Suprapubic skin (tissue), 4 donors: Measurements from ENCODE around the gene DNAJC27. TPM values are rescaled to one million over a fixed set of nuclear protein-coding genes. Genes with fewer than 3 reads are reported as not detected.

ENCODE experiments used
- DNase-seq, 2 donors: peaks; one replicate each; pipeline ENCODE4 v3.0.0-alpha.2; 2019; ENCODE audit warnings: low spot score in 2 of 2
- H3K27ac ChIP-seq: fragments of 200-600 bp; sonication (generic); one replicate; pipeline ENCODE4 v1.5.1; 2019
- H3K27me3 ChIP-seq: fragments of 200-600 bp; sonication (generic); one replicate; pipeline ENCODE4 v1.5.1; 2019
- H3K36me3 ChIP-seq: fragments of 200-600 bp; sonication (generic); one replicate; pipeline ENCODE4 v1.5.1; 2019
- H3K4me1 ChIP-seq: fragments of 200-600 bp; sonication (generic); one replicate; pipeline ENCODE4 v1.5.1; 2019
- H3K4me3 ChIP-seq: fragments of 200-600 bp; sonication (generic); one replicate; pipeline ENCODE4 v1.5.1; 2019; ENCODE audit warnings: mild to moderate bottlenecking
- H3K9me3 ChIP-seq: fragments of 200-600 bp; sonication (generic); one replicate; pipeline ENCODE4 v1.5.1; 2019
- EP300 ChIP-seq: sonication (generic); formaldehyde crosslinking; IDR thresholded peaks from one replicate; pipeline ENCODE4 v1.6.1; 2017; ENCODE audit warnings: antibody characterized with exemption
- POLR2A ChIP-seq, 2 donors: fragments of 450-650 bp; IDR thresholded peaks; one replicate each; pipeline ENCODE4 v1.6.1; 2017; ENCODE audit warnings: antibody characterized with exemption in 2 of 2, mild to moderate bottlenecking in 2 of 2, moderate library complexity in 2 of 2
- POLR2AphosphoS5 ChIP-seq, 3 donors: sonication (generic); formaldehyde crosslinking; IDR thresholded peaks; one replicate each; pipeline ENCODE4 v1.6.1; 2017; ENCODE audit warnings: antibody characterized with exemption in 3 of 3
- WGBS: methylation state at CpG from one replicate; pipeline ENCODE4 v1.1.5; 2018; 5-methylcytosine and 5-hydroxymethylcytosine counted together
- total RNA-seq, 4 donors: library from RNA; depleted of rRNA; stranded (reverse); fragments of >200 nt; gene quantifications; one replicate each; pipeline ENCODE4 v1.1.0, GENCODE V29; 2016
- TF ChIP-seq, protein P1 (sequence below), 2 donors: fragments of 200-600 bp in 1 of 2; fragments of 450-650 bp in 1 of 2; sonication (generic) in 1 of 2; IDR thresholded peaks; one replicate each; pipeline ENCODE4 v1.5.1; 2016 to 2019; ENCODE audit warnings: antibody characterized with exemption in 2 of 2, mild to moderate bottlenecking in 1 of 2, moderate library complexity in 1 of 2

DNAJC27 gene
- total RNA-seq, 4 donors from 2014 or later: 3.1 to 6.4 (median 4.3) TPM

DNA sequence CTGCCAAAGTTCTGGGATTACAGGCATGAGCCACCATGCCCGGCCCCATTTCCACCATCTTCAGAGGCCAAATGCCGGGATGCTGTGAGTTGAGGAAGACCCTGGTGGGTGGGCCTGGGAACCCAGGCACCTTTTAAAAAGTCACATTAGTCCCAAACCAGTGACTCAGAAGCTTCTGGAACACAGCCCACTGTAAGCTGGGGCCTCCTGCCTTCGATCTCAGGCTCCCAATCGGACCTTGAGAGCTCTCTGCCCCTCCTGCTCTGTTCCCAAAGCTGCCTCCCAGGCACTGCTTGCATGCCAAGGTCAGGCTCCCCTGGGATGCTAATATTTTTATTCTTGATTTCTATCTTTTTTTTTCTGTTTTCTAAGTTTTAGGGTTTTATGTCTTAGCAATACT is 56.0 kb downstream of the DNAJC27 start:
- DNase-seq: no peak
- 51% methylated on average over 3 of the region's 4 CpGs for WGBS
- Histone ChIP-seq H3K4me3 (no peak overlapping the region), H3K27ac (peak overlapping the region; percentile 34), H3K27me3 (no peaks in the 10 kb centered on the region), H3K4me1 (peaks cover 42% of the 10 kb centered on the region), H3K9me3 (no peaks in the 10 kb centered on the region), H3K36me3 (peaks cover 4% of the 10 kb centered on the region)
- TF ChIP-seq POLR2AphosphoS5 (IDR thresholded peaks at IDR 0.05) (no peak), POLR2A (IDR thresholded peaks at IDR 0.05) (no peak), EP300 (no peak)
- TF ChIP-seq, protein P1, sequence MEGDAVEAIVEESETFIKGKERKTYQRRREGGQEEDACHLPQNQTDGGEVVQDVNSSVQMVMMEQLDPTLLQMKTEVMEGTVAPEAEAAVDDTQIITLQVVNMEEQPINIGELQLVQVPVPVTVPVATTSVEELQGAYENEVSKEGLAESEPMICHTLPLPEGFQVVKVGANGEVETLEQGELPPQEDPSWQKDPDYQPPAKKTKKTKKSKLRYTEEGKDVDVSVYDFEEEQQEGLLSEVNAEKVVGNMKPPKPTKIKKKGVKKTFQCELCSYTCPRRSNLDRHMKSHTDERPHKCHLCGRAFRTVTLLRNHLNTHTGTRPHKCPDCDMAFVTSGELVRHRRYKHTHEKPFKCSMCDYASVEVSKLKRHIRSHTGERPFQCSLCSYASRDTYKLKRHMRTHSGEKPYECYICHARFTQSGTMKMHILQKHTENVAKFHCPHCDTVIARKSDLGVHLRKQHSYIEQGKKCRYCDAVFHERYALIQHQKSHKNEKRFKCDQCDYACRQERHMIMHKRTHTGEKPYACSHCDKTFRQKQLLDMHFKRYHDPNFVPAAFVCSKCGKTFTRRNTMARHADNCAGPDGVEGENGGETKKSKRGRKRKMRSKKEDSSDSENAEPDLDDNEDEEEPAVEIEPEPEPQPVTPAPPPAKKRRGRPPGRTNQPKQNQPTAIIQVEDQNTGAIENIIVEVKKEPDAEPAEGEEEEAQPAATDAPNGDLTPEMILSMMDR (IDR thresholded peaks at IDR 0.05): no peak

DNA sequence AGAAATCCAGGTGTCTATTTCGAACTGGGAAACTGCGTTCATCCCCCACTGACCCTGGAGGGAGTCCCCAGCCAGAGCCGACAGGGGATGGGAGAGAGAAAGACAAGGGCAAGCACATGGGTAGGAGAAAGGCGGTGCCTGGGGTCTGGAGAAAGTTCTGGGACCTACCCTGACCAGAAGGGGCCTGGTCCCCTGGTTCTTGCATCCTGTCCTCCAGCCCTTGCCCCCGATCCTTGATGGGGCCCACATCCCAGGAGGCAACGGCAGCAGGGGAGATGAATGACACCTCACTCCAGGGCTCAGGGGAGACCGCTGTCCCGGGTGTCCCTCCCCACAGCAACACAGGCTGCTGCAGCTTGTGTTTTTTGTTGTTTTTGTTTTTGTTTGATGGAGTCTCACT is 56.6 kb downstream of the DNAJC27 start:
- Histone ChIP-seq H3K9me3 (peaks cover under 1% of the 10 kb centered on the region), H3K36me3 (peaks cover 6% of the 10 kb centered on the region), H3K27me3 (no peaks in the 10 kb centered on the region), H3K4me1 (peaks cover 38% of the 10 kb centered on the region), H3K4me3 (no peak overlapping the region), H3K27ac (peak overlapping the region; percentile 34)
- no peak for TF ChIP-seq POLR2A (IDR thresholded peaks at IDR 0.05)
- TF ChIP-seq EP300: no peak
- no peak for TF ChIP-seq POLR2AphosphoS5 (IDR thresholded peaks at IDR 0.05)
- TF ChIP-seq, protein P1 (IDR thresholded peaks at IDR 0.05): no peak
- no peak for DNase-seq
- WGBS: 92% methylated on average over 6 of the region's 8 CpGs

DNA sequence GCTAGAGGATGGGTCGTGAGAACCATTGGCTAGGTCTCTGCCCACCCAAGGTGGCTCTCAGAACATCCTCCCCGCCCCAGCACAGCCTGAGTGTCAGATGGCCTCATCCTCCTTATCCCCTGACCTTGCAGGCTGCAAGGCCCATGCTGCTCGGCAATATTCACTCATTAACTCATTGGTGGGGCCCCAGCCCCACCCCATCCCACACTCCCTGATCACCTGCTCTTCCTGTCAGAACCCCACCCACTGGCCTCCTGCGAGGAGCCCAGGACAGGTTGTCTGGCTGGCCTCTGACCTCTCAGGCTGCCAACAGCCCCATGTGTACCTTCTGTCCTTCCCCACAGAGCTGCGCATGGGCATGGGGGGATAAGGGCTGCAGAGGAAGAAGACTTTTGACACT is 57.0 kb downstream of the DNAJC27 start:
- peaks cover 38% of the 10 kb centered on the region for H3K4me1 ChIP-seq
- H3K4me3 ChIP-seq: no peak overlapping the region
- DNase-seq: no peak

DNA sequence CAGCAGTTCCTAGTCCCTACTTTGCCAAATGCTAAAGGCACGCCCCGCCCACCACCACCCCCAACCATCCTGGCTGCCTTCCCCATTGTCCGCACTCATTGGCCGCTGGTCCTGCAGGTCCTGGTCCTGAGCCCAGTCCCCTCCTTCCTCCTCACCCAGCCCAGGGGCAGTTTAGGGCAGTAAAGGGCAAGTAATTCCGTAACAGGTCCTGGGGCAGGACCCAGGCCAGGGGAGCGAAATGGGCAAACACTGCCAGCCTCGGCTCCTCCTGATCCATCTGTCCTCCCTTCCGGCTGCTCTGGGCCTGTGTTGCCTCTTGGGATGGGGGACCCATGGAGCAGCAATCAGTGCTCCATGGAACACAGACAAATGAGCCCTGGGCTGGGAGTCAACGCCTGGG is 57.8 kb downstream of the DNAJC27 start:
- Histone ChIP-seq H3K27me3 (no peaks in the 10 kb centered on the region), H3K27ac (no peak overlapping the region), H3K9me3 (peaks cover 6% of the 10 kb centered on the region), H3K4me3 (no peak overlapping the region), H3K4me1 (peaks cover 31% of the 10 kb centered on the region), H3K36me3 (peaks cover 9% of the 10 kb centered on the region)
- WGBS: 59% methylated on average over 8 of the region's 9 CpGs
- no peak for DNase-seq
- no peak for TF ChIP-seq POLR2A (IDR thresholded peaks at IDR 0.05)
- TF ChIP-seq POLR2AphosphoS5 (IDR thresholded peaks at IDR 0.05): no peak
- TF ChIP-seq EP300: no peak
- TF ChIP-seq, protein P1 (IDR thresholded peaks at IDR 0.05): no peak

More for the DNA sequence above, 57.0 kb downstream of the DNAJC27 start:
- Histone ChIP-seq H3K36me3 (peaks cover 9% of the 10 kb centered on the region), H3K27ac (no peak overlapping the region), H3K27me3 (no peaks in the 10 kb centered on the region), H3K9me3 (peaks cover 5% of the 10 kb centered on the region)
- TF ChIP-seq POLR2A (IDR thresholded peaks at IDR 0.05) (no peak), POLR2AphosphoS5 (IDR thresholded peaks at IDR 0.05) (no peak), EP300 (no peak)
- TF ChIP-seq, protein P1 (IDR thresholded peaks at IDR 0.05): no peak
- 76% methylated on average over 5 of the region's 5 CpGs for WGBS

DNA sequence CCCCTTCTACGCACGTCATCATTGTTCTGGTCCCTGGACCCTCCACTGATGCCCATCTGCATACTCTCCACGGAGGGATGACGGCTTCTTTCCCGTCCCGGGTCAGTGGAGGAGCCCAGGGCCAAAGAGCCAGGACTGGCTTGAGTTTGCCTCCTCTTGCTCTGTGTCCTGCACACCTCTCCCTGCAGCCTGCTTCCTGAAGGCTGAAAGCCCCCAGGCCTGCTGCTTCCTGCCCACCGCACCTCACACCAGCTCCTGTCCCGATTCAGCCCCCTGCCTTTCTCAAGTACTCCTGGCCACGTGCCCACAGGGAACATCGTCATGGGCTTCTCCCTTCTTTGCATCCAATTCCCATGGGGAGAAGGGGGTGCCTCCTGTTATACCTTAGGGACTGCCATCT is 58.8 kb downstream of the DNAJC27 start:
- Histone ChIP-seq H3K4me3 (no peak overlapping the region), H3K27ac (no peak overlapping the region), H3K9me3 (peaks cover 6% of the 10 kb centered on the region), H3K36me3 (peaks cover 9% of the 10 kb centered on the region), H3K27me3 (no peaks in the 10 kb centered on the region), H3K4me1 (peaks cover 22% of the 10 kb centered on the region)
- TF ChIP-seq, protein P1 (IDR thresholded peaks at IDR 0.05): no peak
- DNase-seq: no peak
- 77% methylated on average over 10 of the region's 10 CpGs for WGBS
